NCI-H748 (cell line): ENCODE measurements around the gene CANX.

Experiments
- DNase-seq: peaks from one replicate; lab custom pipeline; 2025; ENCODE audit not compliant: unreplicated experiment; lab: John Stamatoyannopoulos, UW

CANX gene

DNA sequence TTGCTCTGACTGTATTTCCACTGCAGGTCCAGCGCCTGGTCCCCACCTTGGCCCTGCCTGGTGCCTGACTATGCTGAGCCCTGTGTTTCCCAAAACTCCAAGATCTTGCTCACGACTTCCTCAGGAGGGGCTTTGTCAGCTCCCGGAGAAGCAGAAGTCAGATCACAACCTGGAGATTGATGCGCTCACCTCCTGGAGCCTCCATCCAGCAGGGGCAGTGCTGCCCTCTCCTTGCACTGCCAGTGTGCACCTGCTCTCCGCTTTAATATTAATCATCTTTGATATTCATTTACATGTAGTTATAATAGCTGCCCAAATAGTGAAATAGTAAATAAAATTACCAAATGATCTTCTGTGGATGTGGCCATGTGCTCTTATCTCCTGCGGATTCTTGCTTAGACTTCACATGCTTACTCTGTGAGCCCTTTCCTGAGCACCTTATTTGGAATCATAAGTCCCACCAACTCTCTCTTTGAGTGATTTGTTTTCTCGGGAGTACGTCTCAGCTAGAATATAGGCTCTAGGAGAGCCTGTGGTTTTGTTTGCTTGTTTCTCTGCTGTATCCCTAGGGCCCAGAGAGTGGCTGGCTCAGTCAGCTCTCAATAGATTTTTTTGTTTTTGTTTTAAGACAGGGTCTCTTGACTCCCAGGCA lies 51.2 kb downstream of the CANX start:
- DNase-seq, result no peak

DNA sequence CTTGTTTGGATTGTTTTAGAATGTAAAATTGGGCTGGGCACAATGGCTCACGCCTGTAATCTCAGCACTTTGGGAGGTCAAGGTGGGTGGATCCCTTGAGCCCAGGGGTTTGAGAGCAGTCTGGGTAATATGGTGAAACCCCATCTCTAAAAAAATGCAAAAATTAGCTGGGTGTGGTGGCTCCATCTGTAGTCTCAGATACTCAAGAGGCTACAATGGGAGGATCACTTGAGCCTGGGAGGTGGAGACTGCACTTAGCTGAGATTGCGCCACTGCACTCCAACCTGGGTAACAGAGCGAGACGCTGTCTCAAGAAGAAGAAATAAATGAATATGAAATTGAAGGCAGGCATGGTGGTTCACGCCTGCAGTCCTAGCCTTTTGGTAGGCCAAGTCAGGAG lies 55.2 kb downstream of the CANX start:
- no peak for DNase-seq

DNA sequence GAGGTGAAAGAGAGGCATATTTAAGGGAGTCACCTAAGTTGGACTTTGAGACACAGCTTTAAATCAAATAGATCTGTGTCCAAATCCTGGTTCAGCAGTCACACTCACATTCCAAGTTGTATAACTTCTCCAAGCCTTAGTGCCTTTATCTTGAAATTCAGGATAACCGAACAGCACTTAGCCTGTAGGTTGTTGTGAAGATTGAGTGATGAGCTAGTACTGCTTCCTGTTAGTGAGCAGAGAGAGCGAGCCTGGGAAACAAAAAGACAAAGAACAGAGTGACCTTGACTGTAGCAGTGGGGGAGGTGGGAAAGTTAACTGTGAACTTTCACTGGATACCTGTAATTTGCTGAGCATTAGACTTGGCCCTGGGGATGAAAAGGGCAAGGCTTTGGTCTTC lies 56.3 kb downstream of the CANX start:
- DNase-seq, result no peak

DNA sequence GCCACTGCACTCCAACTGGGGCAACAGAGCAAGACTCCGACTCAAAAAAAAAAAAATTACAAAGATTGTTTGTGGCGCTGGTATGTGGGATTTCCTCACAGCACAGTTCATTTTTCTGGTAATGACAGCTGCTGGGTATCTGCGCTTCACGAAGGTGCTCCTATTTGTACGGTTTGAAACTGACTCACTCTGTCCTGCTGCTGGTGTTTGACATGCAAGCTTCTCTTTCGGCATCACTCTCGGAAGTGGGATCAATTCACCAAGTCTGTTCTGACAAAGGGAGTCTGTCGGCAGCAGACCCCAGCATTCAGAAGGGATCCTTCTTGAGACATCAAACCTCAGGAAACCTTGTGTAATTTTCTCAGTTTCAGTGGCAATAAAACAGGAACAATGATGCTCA lies 60.2 kb downstream of the CANX start:
- DNase-seq, result no peak

DNA sequence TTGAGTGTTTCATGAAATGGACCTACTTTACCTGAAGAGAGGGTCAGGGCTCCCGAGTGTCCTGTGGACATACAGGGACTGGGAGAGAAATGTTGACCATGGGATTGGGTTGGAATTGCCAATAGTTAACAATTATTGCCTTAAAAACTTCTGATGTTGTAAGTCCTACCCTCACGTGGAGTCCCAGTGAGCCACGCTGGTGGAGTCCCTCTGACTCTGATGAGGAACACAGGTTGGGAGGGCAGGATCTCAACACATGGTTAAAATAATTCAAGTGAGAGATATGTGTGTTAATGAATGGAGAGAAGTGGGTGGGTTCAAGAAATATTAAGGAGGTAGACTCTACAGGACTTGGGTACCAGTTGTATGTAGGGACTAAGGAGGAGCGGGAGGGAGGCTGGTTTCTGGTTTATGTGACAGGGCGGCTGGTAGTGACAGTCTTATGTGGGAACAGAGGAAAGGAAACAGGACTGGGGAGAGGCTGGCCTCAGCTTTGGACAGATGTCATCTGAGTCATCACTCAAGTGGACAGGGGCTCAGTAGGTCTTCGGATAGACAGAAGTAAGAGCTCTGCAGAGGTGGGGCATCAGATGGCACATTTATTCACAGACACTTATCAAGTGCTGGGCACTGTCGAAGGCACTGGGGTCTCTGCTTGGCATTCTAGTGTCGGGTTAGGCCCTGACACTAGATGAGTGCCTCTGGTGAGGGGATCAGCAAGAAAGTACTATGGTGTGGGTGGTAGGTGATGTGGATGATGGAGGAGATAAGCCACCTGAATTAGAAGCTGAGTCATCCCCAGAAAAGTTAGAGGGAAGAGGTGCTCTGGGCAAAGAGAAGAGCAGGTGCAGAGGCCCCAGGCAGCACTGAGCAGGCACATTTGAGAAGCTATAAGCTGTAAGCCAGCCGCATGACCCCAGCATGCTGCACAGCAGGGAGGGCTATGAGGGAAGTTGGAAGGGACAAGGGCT lies 61.1 kb downstream of the CANX start:
- DNase-seq, result no peak

DNA sequence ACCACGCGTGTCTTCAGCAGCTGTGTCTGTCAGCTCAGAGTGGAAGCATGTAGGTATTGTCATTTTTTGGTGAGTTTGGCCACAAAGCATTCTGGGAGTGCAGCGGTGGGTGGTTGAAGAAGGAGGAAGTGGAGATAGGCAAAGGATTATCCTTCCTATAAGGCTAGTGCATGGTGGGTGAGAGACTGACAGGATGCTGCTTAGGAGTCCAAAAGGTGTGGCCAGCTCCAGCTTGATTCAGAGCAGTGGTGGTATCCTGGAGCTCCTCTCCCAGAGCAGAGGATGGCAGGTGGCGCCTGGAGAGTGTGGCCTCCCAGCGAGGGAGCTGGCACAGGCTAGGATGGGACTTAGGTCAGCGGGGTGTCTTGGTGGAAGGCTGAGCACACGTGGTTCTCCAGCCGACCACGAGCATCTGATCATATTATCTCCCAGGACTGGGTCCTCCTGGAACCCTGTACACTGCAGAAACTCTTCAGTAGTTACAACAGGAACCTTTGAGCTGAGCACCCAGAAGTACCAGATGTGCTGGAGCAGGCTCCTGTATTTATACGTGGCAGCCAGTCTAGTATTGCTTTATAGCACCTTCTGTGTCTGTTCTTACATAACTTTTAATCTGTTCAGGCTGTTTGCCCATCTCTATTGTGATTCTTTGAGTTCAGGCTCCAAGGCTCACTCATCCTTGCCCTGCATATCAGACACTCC lies 63.5 kb downstream of the CANX start:
- no peak for DNase-seq

DNA sequence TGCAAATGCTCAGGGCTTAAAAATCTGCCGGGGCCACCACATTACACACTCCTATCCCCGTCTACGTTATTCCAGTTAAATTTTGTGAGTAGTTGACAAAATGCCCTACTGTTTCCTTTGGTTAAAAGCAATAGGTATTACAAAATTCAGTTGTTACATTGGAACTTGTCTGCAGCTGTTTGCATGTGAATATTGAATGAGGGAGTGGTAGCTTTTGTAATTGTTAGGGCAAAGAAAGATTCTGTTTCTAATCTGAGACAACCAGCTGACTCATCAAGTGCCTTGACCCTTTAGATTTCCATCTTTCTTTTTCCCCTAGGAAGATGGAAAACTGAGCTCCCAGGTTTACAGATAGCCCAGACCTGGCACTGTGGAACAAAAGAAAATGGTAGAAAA lies 64.0 kb downstream of the CANX start:
- no peak for DNase-seq

DNA sequence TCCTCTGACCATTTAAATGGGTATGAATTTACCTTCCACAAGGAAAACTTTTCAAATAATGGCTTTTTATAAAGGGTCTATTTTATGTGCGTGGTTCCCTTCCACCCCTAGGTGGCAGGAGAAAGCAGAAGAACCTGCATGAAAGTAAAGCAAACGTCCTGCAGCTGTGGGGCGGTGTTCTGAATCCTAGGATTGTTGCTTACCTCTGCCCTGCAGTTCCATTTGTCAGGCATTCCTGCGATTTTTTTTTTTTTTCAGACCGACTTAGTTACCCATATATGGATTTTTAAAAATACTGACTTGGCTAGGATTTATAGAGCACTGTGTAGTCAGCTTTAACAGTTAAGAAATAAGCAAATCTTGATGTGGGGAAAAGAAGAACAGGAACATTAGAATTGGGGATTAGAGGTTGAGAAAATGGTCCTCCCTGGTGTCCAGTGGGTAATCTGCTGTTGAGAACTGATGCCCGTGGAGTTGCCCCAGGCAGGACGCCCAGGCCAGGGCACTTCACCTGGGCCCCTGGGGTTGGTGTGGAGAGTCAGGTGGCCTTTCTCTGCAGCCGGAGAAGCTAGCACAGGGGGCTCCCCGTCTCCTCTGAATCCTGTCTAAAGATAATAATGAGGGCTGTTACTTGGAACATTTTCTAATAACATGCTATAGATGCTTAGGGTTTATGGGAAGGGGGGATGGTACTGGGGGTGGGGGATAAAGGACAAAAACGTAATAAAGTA lies 64.6 kb downstream of the CANX start:
- DNase-seq, result peak; percentile 66

DNA sequence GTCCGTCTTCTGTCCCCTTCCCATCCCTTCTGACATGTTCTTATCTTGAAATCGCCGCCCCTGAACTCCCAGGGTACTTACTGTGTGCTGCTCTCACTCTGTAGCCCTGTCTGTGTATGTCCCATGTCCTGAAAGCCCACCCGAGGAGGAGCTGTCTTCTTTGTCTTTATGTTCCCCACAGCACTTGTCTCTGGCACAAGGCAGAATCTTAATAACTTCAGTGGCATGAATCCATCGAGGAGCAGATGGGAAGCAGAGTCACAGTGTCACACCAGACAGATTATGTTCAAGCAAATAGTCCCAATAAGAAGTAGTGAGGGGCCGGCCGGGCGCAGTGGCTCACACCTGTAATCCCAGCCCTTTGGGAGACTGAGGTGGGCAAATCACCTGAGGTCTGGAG lies 65.3 kb downstream of the CANX start:
- no peak for DNase-seq

DNA sequence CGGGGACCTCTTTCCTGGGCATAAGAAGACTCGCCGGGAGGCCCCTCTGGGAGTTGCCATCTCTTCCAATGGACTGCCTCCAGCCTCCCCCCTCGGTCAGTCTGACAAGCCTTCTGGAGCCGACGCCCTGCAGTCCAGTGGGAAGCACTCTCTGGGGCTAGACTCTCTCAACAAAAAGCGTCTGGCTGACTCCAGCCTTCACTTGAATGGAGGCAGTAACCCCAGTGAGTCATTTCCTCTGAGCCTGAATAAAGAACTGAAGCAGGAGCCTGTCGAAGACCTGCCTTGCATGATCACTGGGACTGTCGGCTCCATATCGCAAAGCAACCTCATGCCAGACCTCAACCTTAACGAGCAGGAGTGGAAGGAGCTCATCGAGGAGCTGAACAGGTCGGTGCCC lies 66.6 kb downstream of the CANX start:
- no peak for DNase-seq

DNA sequence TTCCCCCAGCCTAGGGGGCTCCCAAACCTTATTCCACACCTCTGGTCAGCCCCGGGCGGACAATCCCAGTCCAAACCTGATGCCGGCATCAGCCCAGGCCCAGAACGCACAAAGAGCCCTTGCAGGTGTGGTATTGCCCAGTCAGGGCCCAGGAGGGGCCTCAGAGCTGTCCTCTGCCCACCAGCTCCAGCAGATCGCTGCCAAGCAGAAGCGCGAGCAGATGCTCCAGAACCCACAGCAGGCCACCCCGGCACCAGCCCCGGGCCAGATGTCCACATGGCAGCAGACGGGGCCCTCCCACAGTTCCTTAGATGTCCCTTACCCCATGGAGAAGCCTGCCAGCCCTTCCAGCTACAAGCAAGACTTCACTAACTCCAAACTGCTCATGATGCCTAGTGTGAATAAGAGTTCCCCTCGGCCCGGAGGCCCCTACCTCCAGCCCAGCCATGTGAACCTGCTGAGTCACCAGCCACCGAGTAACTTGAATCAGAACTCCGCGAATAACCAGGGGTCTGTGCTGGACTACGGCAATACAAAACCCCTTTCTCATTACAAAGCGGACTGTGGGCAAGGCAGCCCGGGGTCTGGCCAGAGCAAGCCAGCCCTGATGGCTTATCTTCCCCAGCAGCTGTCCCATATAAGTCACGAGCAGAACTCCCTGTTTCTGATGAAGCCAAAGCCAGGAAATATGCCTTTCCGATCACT lies 67.4 kb downstream of the CANX start:
- DNase-seq, result no peak

DNA sequence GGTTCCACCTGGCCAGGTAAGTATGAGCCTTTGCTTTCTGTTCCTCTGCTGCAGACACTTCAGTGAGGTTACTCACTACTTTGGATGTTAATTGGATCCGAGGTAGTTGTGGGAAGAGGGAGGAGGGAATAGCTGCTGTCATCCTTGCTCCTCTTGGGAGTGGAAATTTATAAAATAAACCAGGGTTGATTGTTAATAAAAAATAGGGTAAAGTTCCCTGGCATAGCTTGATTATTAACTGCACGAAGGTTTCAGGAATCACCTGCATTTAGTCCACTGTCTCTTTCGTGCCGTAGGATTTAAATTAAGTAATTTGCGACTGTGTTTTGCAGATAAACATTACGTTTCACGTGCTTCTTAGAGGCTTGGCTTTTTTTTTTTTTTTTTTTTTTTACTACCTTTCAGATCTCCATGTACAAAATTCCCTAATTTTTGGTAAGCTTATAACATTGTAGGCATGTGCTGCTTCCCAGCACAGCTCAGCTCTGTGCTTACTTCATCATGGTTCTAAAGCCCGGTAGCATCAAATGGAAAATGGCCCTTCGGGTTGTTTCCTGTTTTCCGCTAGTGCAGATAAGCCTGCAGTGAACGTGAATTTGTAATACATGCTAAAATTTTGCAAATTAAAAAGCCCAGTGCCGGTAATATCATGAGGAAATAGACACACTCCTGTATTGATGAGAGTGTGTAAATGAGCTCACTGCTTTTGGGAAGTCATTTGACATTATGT lies 68.1 kb downstream of the CANX start:
- DNase-seq, result no peak

DNA sequence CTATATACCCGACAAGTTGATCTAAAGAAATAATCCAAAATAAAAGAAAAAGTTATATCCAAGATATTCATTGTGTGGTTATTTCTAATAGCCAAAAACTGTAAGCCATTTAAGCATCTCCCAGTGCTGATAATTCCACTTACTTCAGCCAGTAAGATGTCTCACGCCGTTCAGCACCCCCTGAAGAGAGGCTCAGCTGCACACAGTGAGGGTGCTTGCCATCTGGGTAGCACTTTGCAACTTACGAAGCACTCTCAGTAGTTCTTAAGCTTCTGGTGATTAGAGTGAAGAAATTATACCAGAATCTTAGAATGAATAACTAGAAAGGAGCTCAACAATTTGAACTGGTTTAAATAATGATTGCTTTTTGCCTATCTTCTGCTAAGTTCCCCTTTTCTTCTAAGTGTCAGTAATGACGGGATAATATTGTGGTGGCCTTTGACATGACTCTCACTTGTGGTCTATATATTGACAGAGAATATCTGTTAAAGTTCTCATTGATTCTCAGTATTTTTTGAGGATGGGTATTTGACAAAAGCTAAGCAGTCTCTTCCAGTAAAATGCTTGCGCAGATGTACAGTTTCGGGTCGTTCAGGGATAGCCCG lies 68.8 kb downstream of the CANX start:
- no peak for DNase-seq

DNA sequence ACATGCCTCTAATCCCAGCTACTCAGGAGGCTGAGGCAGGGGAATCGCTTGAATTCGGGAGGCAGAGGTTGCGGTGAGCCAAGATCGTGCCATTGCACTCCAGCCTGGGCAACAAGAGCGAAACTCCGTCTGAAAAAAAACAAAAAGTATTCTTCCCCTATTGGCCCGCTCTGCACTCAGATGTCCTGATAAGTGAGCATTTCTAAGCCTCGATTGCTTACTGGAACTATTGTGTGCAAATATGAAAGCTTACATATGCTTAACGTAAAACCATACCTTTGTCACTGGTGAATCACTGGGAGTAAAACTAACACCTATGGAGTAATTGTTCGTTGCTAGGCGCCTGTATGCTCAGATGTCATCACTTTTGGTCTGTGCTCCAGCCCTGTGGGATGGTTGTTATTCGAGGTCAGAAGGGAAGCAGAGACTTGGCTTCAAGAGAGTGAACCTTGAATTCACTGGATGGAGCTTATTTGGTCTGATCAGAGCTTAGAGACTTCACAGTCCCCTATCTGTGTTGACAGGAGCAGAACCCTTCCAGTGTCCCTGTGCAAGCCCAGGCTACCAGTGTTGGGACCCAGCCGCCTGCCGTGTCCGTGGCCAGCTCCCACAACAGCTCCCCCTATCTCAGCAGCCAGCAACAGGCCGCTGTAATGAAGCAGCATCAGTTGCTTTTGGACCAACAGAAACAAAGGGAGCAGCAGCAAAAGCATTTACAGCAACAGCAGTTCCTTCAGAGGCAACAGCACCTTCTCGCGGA lies 69.7 kb downstream of the CANX start:
- DNase-seq, result no peak

DNA sequence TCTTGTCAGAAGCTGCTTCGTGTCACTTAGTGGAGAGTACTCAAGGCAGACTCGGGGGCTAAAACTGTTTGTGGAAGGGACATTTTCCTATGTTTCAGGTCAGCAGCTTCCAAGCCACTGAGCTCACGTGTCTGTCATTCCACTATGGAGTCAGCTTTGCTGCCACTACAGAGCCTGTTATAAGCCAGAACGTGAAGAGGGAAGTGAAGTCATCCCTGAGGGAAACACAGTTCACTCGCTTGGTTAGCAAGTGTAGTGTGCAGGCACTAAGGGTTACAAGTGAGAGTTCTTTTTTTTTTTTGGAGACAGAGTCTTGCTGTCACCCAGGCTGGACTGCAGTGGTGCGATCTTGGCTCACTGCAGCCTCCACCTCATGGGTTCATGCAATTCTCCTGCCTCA lies 70.5 kb downstream of the CANX start:
- no peak for DNase-seq

DNA sequence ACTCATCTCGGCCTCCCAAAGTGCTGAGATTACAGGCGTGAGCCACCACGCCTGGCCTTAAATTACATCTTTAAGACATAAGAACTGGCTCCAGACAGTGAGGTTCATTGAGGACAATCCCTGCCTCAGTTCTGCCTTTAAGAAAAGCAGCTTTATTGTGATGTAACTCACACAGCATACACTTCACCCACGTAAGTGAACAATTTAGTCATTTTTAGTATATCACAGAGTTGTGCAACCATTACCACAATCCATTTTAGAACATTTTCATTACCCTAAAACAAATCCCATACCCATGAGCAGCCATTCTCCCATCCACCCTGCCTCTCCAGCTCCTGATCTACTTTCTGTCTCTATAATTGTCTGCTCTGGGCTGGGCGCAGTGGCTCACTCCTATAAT lies 71.0 kb downstream of the CANX start:
- no peak for DNase-seq

DNA sequence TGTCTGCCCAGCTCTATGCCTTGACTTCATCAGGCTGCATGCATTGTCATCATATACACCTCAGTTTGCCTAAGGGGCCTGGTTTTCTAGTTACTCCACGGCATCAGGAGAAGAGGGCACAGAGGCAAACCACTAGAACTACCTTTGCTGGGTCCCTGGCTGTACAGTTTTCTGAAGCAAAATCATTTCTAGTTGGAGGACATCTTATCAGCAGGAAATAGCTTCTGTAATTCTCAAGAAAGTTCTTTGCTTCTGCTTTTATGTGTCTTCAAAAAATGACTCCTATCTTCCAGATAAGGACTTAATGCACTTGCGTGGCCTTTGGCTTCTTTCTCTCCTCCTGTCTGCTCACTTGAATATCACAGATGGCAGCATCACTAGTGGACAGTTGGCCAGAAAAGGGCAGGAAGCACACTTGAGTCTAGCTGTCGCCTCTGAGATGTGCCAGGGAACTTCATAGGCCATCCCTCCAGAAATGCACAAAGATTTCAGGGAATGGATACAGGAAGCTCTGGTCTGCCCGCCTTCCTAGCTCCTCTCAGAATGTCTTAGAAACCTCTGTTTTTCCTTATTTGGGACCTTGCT lies 72.6 kb downstream of the CANX start:
- no peak for DNase-seq

DNA sequence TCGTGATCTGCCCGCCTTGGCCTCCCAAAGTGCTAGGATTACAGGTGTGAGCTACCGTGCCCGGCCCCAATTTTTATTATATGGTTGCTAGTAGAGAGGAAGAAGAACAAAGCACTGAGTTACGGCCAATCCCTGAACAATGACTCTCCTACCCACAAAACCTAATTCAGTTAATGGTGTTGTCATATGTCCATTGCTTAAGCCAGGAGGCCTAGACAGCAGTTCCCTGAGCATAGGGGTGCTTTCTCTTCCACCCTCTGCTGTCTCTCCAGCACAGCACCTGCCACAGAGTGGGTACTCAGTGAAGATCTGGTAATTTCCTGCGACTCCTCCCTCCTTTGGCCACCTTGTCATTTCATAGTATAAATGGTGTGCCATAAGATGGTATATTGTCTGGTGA lies 73.6 kb downstream of the CANX start:
- no peak for DNase-seq

DNA sequence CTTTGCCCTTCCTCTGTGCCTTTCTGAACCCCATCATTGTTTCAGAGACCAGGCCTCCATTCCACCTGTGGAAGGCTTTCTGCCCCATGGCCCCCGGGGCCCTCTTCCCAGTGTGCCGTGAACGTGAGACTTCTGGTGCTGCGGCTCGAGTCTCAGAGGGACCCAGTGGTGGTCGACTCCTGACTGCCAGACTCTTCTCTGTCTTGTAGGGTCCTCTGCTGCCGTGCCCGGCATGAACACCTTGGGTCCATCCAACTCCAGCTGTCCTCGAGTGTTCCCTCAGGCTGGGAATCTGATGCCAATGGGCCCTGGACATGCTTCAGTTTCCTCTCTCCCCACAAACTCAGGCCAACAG lies 74.9 kb downstream of the CANX start:
- no peak for DNase-seq
